Measurements from ENCODE around the gene PNCK.

GRCh38 chrX:153700967-153701366, 27.4 kb upstream of the PNCK start:
- TF ChIP-seq POLR2A (IDR thresholded peaks at IDR 0.05; ENCODE audit: low read length) (no peak), GATA1 (IDR thresholded peaks at IDR 0.05; ENCODE audit: low read depth, low read length) (no peak)

Data from erythroblast (primary cell).